HG03457 (cell line): ENCODE measurements around the gene GLCCI1.
A peak's percentile ranks its signal among the peaks of the same experiment; 100 is the strongest.
"Not testable (repeated sequence)": the region's sequence is repeated elsewhere in the genome, so short reads cannot be mapped to it uniquely, and the experiment has no call there.

Source experiments
- ATAC-seq: cut with Tn5 transposase; IDR thresholded peaks from one replicate; pipeline ENCODE4 v1.9.1; 2021; ENCODE audit warnings: moderate number of reproducible peaks; ENCODE audit not compliant: unreplicated experiment

The GLCCI1 gene

GRCh38 chr7:7988706-7989105, 20.1 kb downstream of the GLCCI1 start:
- no peak for ATAC-seq

DNA sequence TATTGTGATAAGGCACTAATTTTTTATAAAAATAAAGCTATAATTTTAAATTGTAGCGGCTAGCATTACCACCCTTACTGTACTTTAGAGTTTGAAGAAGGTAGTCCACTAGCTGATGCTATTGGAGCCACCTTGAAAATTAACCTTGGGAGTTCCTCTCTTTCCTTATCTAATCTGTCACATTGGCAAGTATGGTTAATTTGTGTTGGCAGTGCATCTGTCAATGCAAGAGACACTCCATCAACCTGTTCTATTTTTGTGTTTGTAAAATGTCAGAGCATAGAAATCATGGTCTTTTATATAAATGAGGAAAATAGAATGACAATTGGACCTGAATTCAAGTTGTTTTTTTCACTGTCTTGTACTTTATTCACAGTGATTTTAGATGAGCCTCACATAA, 20.5 kb downstream of the GLCCI1 start:
- ATAC-seq = no peak

DNA sequence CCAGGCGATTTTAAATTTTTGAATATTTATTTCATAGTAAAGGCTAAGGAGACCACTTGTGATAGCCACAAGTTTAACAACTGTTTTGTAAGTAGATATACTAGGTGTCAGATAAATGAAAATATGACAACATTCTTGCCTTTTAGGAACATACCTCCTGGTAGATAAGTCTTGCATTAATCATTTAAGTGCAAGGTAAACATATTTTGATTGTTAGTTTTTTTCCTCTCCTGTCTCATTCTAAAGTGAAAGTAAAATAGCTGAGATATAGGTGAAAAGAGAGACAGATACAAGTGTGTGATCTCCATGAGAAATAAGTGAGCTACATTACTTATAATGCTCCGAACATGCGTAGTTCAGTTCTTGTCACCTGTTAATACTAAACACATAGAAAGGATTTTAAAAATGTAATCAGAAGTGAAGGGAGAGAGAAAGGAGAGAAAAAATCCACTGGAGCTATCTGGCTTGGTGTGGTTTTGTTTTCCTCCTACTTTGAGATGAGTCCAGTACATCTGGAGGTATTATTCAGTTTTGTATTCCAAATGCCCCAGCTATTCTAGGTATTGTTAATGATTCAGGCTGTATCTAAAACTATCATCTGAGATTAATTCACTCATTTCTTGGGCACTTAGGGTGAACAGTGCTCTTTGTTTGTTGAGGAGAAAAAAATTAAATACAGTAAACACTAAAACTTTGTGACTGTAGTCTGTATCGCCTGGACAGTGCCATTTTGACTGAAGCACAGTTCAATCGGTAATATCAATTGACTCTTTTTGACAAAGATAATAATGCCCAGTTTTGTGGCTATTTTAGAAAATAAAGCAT, 21.2 kb downstream of the GLCCI1 start:
- ATAC-seq = no peak

DNA sequence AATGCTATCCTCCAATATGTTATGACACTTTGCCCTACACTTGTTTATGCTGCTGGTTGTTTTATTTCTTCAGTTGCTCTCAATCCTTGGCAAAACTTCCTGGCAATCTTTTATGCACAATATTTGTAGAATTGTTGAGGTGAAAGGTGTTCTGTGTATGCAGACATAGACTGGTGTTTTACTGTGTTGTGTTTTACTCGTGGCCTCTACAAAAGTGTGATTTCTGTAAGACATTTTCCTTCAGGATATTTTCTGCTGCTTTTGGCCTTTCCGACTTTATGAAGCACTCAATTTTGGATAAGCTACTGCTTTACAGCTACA, 21.8 kb downstream of the GLCCI1 start:
- no peak for ATAC-seq

GRCh38 chr7:7992506-7992905, 23.9 kb downstream of the GLCCI1 start:
- no peak for ATAC-seq

- ATAC-seq = not testable (repeated sequence)
Measured at GRCh38 chr7:7995348-7995747, 26.8 kb downstream of the GLCCI1 start.

- ATAC-seq = peak; percentile 48
Measured at GRCh38 chr7:7996568-7996967, 28.0 kb downstream of the GLCCI1 start.

GRCh38 chr7:8000315-8000941, 31.8 kb downstream of the GLCCI1 start:
- ATAC-seq = no peak

- ATAC-seq = no peak
Measured at GRCh38 chr7:8003077-8003476, 34.5 kb downstream of the GLCCI1 start.

DNA sequence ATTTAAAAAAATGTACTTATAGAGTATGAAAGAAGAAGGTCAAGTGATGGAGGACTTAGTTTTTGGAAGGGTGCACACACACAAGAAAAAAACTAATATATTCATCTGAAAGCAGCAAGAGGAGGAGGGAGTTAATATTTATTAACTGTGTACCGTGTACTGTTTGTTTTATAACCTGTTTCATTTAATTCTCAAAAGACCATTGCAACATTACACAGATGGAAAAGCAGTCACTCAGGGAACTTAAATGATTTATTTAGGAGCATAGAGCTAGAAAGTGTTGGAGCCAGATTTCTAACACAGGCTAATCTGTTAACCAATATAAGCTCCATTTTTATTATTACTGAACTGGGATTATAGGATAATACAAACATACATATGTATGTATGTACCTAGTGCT, 36.7 kb downstream of the GLCCI1 start:
- no peak for ATAC-seq

DNA sequence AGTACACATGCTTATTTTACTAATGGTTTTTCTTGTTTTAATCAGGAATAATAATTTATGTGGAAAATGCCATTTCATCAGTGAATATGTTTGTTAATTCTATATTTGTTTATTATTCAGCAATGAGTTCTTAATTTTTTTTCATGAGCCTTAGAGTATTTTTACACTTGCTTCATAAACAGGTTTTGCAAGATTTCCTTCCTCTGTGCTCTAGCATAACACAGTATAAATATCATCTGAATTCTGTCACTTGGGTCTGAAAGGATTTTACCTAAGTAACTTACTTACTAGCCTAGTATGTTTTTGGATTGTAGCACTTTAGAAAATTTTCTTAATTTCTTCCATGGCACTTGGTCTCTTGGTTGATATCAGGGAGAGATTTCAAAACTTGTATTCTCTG, 45.8 kb downstream of the GLCCI1 start:
- no peak for ATAC-seq

DNA sequence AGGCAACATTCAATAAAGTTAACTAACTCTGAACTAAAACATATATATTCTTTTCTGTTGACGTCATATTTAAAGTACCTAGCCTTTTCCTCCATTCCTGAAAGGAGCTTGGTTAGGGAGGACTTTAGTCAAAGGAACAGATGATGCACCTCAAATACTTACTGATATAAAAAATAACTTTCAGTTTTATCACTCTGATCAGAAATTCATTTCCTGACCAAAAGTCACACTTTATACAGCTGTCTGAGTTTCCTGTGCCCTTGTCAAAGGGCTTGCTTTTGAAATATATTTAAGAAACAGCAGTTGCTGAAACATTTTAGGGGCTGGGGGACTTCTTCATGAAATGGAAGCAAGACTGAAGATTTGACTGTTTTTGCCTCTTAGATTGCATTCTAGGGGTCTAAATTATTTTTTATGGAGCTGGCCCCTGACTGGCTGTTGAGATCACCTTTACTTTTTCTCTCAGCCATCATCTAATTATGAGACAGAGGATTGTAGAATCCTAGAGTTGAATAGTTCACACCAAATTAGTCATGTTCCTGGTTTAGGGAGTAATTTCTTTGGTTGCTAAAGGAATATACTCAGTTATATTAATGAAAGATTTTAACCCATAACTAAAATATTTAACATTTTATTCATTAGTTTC, 46.6 kb downstream of the GLCCI1 start:
- ATAC-seq = no peak

- ATAC-seq = no peak
Measured at GRCh38 chr7:8015746-8016120, 47.1 kb downstream of the GLCCI1 start.

GRCh38 chr7:8017423-8017822, 48.8 kb downstream of the GLCCI1 start:
- ATAC-seq = no peak

DNA sequence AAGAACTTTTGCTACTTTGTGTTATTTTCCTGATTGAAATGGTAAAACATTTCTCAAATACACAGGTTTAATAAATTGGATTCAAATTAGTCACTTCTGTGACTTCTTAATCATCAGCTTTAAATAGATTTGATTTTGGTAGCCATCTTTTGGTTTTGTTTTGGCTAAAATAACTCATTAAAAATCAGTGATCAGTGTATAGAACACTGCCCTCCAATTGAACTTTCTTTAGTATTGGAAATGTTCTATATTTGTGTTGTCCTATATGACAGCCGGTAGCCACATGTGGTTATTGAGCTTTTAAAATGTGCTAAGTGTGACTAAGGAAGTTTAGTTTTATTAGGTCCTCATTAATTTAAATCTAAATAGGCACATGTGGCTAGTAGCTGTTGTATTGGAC, 50.4 kb downstream of the GLCCI1 start:
- peak; percentile 52 for ATAC-seq

DNA sequence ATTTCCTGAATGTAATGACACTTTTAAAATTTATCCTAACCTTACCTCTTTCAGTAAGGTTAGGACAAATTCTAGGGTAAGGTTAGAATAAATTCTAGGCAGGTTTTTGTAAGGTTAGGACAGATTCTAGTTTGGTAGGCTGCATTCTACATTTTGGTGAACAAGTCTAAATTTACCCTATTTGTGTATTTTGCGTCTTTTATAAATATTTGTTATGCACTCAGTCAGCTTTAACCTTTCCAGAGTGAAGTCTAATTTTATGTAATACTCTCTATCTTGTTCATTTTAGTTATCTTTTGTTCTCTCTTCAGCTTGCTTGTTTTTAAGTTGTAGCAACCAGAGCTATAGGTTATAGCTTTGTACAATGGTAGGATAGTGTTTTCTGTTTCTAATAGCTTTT, 54.0 kb downstream of the GLCCI1 start:
- ATAC-seq = no peak

DNA sequence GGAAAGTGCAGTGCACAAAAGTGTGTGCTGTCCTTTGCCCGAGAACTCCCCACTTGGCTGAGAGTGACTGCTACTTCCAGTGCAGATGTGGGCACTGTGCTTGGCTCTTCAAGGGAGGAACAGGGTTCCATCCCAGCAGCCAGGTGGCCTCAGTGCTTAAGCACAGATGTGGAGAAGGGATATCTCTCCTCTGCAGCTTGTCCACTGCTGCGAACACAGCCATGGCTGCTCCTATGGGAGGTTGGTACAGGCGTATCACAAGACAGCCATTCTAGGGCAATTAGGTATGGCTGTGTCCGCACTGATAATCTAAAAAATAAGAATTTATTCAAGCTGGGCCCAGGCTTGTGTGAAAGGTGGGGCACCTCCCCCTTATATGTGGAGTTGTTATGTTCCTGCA, 66.6 kb downstream of the GLCCI1 start:
- ATAC-seq = no peak

- ATAC-seq = no peak
Measured at GRCh38 chr7:8035647-8036518, 67.3 kb downstream of the GLCCI1 start.

DNA sequence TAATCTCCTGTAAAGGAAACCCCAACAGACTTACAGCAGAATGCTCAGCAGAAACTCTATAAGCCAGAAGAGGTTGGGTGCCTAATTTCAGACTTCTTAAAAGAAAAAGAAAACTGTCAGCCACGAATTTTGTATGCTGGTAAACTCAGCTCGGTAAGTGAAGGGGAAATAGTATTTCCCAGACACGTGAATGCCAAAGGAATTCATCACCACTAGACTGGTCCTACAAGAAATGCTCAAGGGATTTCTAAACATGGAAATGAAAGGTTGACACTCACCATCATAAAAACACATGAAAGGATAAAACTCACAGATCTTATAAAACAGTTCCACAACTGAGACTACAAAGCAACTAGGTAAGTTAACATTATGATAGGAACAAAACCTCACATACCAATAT, 68.6 kb downstream of the GLCCI1 start:
- ATAC-seq = no peak

- no peak for ATAC-seq
Measured at GRCh38 chr7:8040768-8041369, 72.3 kb downstream of the GLCCI1 start.
